Dendritic cell treated with granulocyte-macrophage colony-stimulating factor and Interleukin-4, amounts not matched to agents 40 ng/mL and 50 ng/mL, for 4 days (primary cell): ENCODE data around the gene COG4.
"Not testable (repeated sequence)": the region's sequence is repeated elsewhere in the genome, so short reads cannot be mapped to it uniquely, and the experiment has no call there.

Source experiments
- H3K27ac Mint-ChIP-seq: one replicate; pipeline ENCODE4 v1.8.0; 2022; ENCODE audit warnings: mild to moderate bottlenecking, mixed read lengths
- H3K27me3 Mint-ChIP-seq: one replicate; pipeline ENCODE4 v1.8.0; 2022; ENCODE audit warnings: mild to moderate bottlenecking, mixed read lengths
- H3K36me3 Mint-ChIP-seq: one replicate; pipeline ENCODE4 v1.8.0; 2022; ENCODE audit warnings: low read depth, mixed read lengths
- H3K4me1 Mint-ChIP-seq: one replicate; pipeline ENCODE4 v1.8.0; 2022; ENCODE audit warnings: low read depth, mixed read lengths
- H3K4me3 Mint-ChIP-seq: one replicate; pipeline ENCODE4 v1.8.0; 2022; ENCODE audit warnings: mild to moderate bottlenecking, moderate library complexity, mixed read lengths
- H3K9me3 Mint-ChIP-seq: one replicate; pipeline ENCODE4 v1.8.0; 2022; ENCODE audit warnings: mixed read lengths
- intact Hi-C: fragments of 100-400 bp; cut with micrococcal nuclease; formaldehyde crosslinking; loops from one replicate; pipeline ENCODE4 v1.15.0; 2022

Gene COG4

DNA sequence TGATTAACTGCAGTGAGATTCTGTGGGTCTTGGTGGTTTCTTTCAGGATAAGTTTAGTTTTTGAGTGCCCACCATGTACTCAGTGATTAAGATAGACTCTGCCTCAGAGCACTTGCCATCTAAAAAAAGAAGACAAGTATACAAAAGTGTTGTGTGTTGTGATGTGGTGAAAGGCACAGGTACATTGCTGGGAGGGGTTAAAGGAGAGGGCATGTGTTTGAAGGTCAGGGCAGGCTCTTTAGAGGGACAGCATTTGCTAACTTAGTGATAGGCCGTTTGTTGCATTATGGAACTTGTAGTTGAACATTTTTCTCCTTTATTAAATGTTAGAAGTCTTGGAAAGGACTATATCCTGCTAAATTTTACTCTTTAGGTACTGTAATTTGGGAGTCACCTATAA, 26.7 kb upstream of the COG4 start:
- Mint-ChIP-seq H3K4me3 (no peak overlapping the region), H3K4me1 (no peaks in the 10 kb centered on the region), H3K36me3 (peaks cover 87% of the 10 kb centered on the region), H3K9me3 (no peaks in the 10 kb centered on the region), H3K27ac (no peak overlapping the region), H3K27me3 (no peaks in the 10 kb centered on the region)
- intact Hi-C loops, result no loop called here

DNA sequence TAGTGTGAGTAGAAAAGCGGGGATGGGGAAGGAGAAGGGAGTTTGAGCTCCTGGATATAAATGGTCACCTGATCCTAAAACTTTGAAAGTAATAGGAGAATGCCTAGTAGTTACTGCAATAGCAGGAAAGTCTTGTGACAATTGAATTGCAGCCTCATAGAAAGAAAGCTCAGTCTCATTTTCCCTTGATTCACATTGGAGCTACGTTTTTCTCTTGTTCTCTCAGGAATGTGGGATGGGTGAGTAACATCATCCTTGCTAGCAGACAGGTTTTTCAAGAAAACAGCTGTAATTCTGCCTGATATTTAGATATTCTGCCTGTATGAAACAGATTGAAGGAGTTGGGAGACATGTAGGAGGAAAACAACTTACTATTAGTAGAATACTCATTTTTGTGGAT, 25.6 kb upstream of the COG4 start:
- Mint-ChIP-seq H3K9me3 (no peaks in the 10 kb centered on the region), H3K4me1 (no peaks in the 10 kb centered on the region), H3K36me3 (peaks cover 87% of the 10 kb centered on the region), H3K27me3 (no peaks in the 10 kb centered on the region), H3K4me3 (no peak overlapping the region), H3K27ac (no peak overlapping the region)
- intact Hi-C loops, result no loop called here

DNA sequence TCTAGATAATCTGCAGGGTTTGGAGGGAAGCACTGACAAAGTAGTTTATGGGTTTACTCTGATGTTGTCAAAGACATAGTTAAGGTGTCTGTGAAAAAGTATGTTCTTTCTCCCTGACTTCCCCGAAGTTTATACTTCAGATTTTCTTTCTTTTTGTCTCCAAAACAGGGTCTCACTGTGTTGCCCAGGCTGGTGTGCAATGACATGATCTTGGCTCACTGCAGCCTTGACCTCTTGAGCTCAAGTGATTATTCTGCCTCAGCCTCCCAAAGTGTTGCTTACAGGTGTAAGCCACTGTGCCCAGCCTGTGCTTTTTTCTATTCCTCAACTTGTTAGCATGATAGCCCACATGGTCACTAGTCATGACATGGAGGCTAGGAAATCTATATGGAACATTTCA, 21.2 kb upstream of the COG4 start:
- no peaks in the 10 kb centered on the region for H3K4me1 Mint-ChIP-seq
- no peak overlapping the region for H3K27ac Mint-ChIP-seq
- intact Hi-C loops, result no loop called here
- no peaks in the 10 kb centered on the region for H3K9me3 Mint-ChIP-seq
- no peaks in the 10 kb centered on the region for H3K27me3 Mint-ChIP-seq
- H3K36me3 Mint-ChIP-seq, result peaks cover 93% of the 10 kb centered on the region
- no peak overlapping the region for H3K4me3 Mint-ChIP-seq

DNA sequence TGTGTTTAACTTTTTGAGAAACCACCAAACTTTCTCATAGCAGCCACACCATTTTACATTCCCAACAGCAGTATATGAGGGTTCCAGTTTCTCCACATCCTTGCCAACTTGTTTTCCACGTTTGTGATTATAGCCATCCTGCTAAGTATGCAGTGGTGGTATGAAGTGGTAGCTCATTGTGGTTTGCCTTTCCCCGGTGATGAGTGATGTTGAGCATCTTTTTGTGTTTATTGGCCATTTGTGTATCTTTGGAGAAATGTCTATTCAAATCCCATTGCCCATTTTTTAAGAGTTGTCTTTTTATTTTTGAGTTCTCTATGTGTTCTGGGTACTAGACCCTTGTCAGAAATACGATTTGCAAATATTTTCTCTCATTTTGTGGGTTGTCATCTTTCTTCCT, 17.6 kb upstream of the COG4 start:
- no peak overlapping the region for H3K4me3 Mint-ChIP-seq
- H3K27ac Mint-ChIP-seq, result no peak overlapping the region
- H3K27me3 Mint-ChIP-seq, result no peaks in the 10 kb centered on the region
- no peaks in the 10 kb centered on the region for H3K9me3 Mint-ChIP-seq
- intact Hi-C loops, result no loop called here
- peaks cover 100% of the 10 kb centered on the region for H3K36me3 Mint-ChIP-seq
- no peaks in the 10 kb centered on the region for H3K4me1 Mint-ChIP-seq

DNA sequence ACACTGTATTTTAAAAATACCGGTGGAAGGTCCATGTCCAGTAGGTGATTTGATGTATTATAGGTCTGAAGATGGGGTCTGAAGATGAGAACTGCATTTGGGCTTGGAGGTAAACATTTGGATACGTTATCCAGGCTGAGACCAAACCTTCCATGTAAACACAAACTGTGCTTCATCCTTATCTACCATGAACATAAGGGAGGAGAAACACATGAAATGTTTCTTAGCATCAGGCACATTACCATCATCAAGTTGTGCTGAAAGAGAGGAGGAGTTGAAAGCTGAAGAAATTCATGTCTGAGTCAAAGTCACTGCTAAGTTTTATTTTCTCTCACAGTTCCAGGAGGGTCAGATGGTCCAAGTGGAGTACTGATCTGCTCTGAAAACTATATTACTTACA, 11.6 kb upstream of the COG4 start:
- intact Hi-C loops, result no loop called here

DNA sequence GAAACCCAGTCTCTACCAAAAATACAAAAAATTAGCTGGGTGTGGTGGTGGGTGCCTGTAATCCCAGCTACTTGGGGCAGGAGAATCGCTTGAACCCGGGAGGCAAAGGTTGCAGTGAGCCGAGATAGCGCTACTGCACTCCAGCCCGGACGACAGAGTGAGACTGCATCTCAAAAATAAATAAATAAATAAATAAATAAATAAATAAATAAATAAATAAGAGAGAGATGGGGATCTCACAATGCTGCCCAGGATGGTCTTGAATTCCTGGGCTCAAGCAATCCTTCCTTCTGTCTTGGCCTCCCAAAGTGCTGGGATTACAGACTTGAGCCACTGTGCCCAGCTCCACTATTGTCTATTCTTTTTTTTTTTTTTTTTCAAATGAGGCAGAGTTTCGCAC, 6.6 kb upstream of the COG4 start:
- H3K27ac Mint-ChIP-seq, intact Hi-C loops, H3K27me3 Mint-ChIP-seq, H3K9me3 Mint-ChIP-seq, H3K4me3 Mint-ChIP-seq: not testable (repeated sequence)
- H3K36me3 Mint-ChIP-seq, result peaks cover 95% of the 10 kb centered on the region
- H3K4me1 Mint-ChIP-seq, result peaks cover 23% of the 10 kb centered on the region

More for the DNA sequence above, 11.6 kb upstream of the COG4 start:
- Mint-ChIP-seq H3K9me3 (no peaks in the 10 kb centered on the region), H3K27me3 (no peaks in the 10 kb centered on the region), H3K36me3 (peaks cover 100% of the 10 kb centered on the region), H3K4me3 (no peak overlapping the region), H3K4me1 (no peaks in the 10 kb centered on the region), H3K27ac (no peak overlapping the region)

DNA sequence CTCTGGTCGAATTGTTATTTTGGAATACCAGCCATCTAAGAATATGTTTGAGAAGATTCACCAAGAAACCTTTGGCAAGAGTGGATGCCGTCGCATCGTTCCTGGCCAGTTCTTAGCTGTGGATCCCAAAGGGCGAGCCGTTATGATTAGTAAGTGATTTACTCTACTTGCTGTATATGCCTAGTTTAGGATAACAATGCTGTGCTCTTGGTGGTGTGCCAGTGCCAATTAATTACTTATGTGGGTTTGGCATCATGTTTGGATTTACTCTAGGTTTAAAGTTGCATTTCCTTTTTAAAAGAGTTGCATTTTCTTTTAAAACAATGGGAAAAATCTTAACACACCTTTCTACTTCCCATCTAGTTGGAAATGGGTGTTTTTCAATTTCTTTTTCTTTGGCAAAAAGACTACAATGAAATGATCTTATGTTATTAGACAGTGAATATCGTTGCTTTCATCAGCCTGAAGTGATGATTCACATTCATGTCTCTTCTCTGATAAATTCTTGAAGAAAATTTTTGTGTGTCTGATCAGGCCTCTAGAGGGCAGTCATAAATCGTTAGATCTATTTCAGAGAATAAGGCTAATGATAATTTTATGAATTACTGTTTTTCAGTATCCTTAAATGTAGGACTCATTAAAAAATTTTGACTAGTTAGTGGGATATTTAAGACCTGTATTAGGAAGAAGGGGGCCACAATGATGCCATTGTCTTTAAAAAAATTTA, 5.9 kb upstream of the COG4 start:
- intact Hi-C loops, result no loop called here
- Mint-ChIP-seq H3K4me3 (no peak overlapping the region), H3K4me1 (peaks cover 25% of the 10 kb centered on the region), H3K27ac (no peak overlapping the region), H3K9me3 (no peaks in the 10 kb centered on the region), H3K36me3 (peaks cover 95% of the 10 kb centered on the region), H3K27me3 (no peaks in the 10 kb centered on the region)

DNA sequence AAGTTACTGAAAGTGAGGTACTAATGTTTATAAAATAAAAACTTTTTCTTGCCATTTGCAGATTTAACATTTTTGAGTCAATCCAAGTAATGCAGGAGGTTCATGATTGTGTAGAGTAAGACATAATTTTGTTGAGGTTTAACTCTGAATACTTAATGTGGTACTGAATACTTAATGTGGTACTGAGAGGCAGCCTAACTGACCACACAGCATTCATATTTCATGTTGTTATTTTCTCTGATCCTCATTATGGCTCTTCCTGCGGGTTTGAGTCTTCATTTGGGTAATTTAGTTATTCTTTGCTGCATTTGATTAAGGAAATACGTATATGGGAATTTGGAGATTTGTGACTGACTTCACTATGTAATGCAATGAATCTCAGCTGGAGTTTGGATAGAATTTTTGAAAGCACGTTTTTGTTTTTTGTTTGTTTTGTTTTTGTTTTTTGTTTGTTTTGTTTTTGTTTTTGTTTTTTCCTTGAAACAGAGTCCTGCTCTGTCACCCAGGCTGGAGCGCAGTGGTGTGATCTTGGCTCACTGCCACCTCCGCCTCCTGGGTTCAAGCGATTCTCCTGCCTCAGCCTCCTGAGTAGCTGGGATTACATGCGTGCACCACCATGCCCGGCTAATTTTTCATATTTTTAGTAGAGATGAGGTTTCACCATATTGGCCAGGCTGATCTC, 4.1 kb upstream of the COG4 start:
- H3K27ac Mint-ChIP-seq, result no peak overlapping the region
- peaks cover 92% of the 10 kb centered on the region for H3K36me3 Mint-ChIP-seq
- intact Hi-C loops, result no loop called here
- no peaks in the 10 kb centered on the region for H3K9me3 Mint-ChIP-seq
- peaks cover 28% of the 10 kb centered on the region for H3K4me1 Mint-ChIP-seq
- H3K27me3 Mint-ChIP-seq, result no peaks in the 10 kb centered on the region
- no peak overlapping the region for H3K4me3 Mint-ChIP-seq

DNA sequence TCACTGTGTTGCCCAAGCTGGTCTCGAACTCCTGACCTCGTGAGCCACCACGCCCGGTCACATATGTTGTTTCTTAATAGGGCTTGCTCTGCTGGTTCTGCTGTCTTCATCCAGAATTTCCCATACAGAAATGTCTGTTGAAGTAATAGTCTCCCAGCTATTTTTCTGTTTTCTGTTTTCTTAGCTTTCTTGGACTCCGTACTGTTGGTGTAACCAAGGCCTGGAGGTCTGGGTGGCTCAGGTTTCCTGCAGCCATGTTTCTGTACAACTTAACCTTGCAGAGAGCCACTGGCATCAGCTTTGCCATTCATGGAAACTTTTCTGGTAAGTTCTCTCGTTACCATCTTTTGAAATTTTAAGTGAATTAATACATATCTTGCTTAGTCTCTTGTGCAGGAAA, 3.0 kb upstream of the COG4 start:
- Mint-ChIP-seq H3K9me3 (no peaks in the 10 kb centered on the region), H3K27me3 (no peaks in the 10 kb centered on the region), H3K4me3 (no peak overlapping the region), H3K36me3 (peaks cover 82% of the 10 kb centered on the region), H3K4me1 (peaks cover 34% of the 10 kb centered on the region), H3K27ac (no peak overlapping the region)
- intact Hi-C loops, result no loop called here

DNA sequence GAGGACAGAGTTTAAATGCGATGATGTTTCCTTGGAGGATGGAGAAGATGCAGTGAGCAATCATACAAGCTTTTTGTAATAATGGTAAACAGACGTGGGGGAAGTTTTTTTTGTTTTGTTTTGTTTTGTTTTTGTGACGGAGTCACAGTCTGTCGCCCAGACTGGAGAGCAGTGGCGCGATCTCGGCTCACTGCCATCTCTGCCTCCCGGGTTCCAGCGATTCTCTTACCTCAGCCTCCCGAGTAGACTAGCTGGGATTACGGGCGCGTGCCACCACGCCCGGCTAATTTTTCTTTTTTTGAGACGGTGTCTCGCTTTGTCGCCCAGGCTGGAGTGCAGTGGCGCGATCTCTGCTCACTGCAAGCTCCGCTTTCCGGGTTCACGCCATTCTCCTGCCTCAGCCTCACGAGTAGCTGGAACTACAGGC, 1.1 kb upstream of the COG4 start:
- H3K27me3 Mint-ChIP-seq, intact Hi-C loops, H3K9me3 Mint-ChIP-seq: not testable (repeated sequence)
- Mint-ChIP-seq H3K36me3 (peaks cover 69% of the 10 kb centered on the region), H3K4me3 (peak overlapping the region; percentile 97), H3K4me1 (peaks cover 44% of the 10 kb centered on the region), H3K27ac (peak overlapping the region; percentile 98)

DNA sequence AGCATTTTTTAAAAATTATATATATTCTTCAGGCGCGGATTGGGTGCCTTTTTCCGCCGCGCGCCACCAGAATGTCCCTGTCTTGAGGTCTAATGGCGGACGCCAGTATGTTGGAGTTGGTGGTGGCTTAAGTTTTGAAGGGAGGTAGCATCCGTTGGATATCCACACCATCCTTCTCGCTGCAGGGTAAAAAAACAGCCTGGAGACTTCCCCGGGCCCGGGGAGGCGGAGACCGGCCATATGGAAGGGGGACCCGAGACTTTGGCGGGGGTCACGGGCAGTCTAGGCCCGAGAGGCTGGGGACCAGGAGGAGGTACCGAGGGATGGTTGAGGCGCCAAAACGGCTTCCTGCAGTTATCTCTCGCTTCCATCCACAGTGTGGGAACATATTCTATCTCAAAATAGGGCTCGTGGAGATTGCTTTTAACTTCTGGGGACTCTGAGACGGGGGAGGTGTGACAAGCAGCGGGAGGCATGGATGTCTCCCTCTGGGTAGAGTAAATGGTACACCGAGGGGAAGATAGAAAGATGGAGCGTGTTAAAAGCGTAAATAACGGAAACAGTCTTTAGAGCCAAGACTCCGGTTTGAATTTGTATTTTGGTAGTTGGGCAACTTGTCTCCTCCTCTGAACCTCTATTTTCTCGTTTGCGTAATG, 517 bp upstream of the COG4 start, which contains the start of gene SF3B3:
Gene SF3B3 (plus strand): TSS at position 74 of the 656 bp plus-strand sequence. CDS start 2,841 bp downstream, outside the sequence.
- peak within 1 kb of the TSS; percentile 98 for H3K27ac Mint-ChIP-seq
- peaks cover 67% of the 10 kb centered on the region for H3K36me3 Mint-ChIP-seq
- peaks cover 44% of the 10 kb centered on the region for H3K4me1 Mint-ChIP-seq
- no peaks in the 10 kb centered on the region for H3K9me3 Mint-ChIP-seq
- no peaks in the 10 kb centered on the region for H3K27me3 Mint-ChIP-seq
- peak within 1 kb of the TSS; percentile 97 for H3K4me3 Mint-ChIP-seq
- intact Hi-C loops, result loop anchor here (1.0 kb wide), 1 partner anchor 144 kb away; no protein-coding TSS in a partner anchor

DNA sequence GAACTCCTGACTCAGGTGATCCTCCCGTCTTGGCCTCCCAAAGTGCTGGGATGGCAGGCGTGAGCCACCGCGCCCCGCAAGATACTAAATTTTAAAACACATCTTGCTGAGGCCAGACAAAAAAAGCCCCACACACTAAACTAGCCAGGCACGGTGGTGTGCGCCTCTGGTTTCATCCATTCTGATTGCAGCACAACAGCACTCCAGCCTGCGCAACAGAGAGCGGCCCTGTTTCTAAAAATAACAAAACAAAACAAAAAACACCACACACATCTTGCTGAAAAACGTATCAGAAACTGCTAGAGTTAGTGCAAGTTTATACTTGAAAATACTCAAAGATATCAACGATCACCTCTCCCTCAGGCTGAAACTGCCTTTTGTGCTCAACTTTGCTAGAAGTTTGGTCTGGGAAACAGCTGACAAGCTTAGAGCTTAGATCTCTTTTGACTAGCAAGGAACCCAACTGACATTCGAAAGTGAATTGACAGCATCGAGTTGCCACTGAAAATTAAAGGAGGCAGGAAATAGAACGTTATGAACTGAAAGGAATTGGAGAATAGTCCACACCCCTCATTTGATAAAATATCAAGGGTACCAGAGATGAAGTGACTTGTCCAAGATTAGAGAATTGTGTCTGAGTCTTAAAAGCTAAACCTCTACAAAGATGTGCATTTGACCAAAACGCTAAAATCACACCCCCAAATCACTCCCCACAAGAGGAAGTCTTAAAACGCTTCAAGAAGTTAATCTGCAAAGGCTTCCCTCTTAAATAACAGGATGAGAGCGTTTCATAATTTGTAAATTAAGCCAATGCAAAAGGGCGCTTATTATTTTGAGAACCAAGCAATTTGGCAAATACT, 908 bp downstream of the COG4 start:
- Mint-ChIP-seq H3K36me3 (peaks cover 67% of the 10 kb centered on the region), H3K4me3 (peak overlapping the region; percentile 97), H3K27ac (peak overlapping the region; percentile 98), H3K4me1 (peaks cover 40% of the 10 kb centered on the region), H3K9me3 (no peaks in the 10 kb centered on the region), H3K27me3 (no peaks in the 10 kb centered on the region)
- intact Hi-C loops, result loop anchor here (1.0 kb wide), 1 partner anchor 142 kb away; no protein-coding TSS in a partner anchor

DNA sequence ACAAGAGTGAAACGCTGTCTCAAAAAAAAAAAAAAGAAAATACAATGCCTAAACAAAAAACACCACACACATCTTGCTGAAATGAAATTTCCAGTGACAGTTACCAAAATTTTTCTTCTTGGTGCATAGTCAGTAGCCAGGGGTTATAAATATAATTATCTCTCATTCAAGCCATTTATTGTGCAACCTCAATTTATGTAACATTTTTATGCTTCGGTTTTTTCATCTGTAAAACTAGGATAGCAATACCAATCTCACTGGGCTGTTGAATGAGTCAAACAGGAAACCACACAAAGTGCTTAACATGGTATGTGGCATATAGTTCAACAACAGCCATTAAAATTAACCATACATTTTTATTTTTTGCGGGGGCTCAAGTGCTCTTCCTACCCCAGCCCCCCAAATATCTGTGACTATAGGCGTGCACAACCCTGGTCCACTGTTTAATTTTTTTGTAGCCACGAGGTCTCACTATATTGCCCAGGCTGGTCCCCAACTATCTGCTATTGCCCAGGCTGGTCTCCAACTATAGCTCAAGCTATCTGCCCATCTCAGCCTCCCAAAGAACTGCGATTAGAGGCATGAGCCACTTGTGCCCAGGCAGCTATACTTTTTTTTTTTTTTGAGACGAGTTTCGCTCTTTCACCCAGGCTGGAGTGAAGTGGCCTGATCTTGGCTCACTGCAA, 2.6 kb downstream of the COG4 start:
- H3K36me3 Mint-ChIP-seq, result peaks cover 70% of the 10 kb centered on the region
- H3K27ac Mint-ChIP-seq, result no peak overlapping the region
- H3K4me1 Mint-ChIP-seq, result peaks cover 28% of the 10 kb centered on the region
- intact Hi-C loops, result no loop called here
- H3K9me3 Mint-ChIP-seq, result no peaks in the 10 kb centered on the region
- no peak overlapping the region for H3K4me3 Mint-ChIP-seq
- no peaks in the 10 kb centered on the region for H3K27me3 Mint-ChIP-seq
